HUES48 (cell line): ENCODE data around the gene NKTR.
A peak's percentile ranks its signal among the peaks of the same experiment; 100 is the strongest.

Experiments used
- H3K27ac ChIP-seq: one replicate; pipeline ENCODE4 v1.7.0; 2013; ENCODE audit warnings: low read depth, low read length, inconsistent platforms
- H3K27me3 ChIP-seq: 2 replicates; pipeline ENCODE4 v1.6.1; 2013; ENCODE audit warnings: mild to moderate bottlenecking, low read length; ENCODE audit not compliant: control insufficient read depth, insufficient read depth
- H3K36me3 ChIP-seq: 2 replicates; pipeline ENCODE4 v1.6.1; 2013; ENCODE audit warnings: low read length; ENCODE audit not compliant: control insufficient read depth, insufficient read depth
- H3K4me1 ChIP-seq: 2 replicates; pipeline ENCODE4 v1.6.1; 2013; ENCODE audit warnings: mild to moderate bottlenecking, low read length; ENCODE audit not compliant: control insufficient read depth, insufficient read depth
- H3K4me3 ChIP-seq: 2 replicates; pipeline ENCODE4 v1.5.1; 2013; ENCODE audit warnings: mild to moderate bottlenecking, low read depth, low read length
- H3K9ac ChIP-seq: 2 replicates; pipeline ENCODE4 v1.6.1; 2013; ENCODE audit warnings: mild to moderate bottlenecking, low read depth, low read length, moderate library complexity
- H3K9me3 ChIP-seq: 2 replicates; pipeline ENCODE4 v1.6.1; 2013; ENCODE audit warnings: low read length; ENCODE audit not compliant: control insufficient read depth, insufficient read depth

Gene NKTR

DNA sequence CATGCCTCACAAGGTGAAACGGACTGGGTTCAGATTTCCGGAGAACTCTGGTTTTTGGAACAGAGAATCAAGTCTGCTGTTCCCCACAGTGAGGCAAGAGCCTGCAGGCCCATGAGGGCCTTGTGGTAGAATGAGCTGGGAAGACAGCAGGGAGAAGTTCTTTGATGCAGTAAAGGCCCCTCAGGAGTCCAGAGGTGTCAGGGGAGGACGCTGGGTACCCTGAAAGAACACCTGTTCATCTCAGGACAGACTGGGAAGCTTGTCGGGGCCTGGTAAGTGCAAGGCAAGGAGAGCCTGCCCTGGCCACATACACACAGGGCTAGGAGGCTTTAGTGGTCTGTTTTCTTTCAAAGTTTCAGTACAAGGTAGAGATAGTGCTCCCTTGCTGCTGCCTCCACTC, 49.3 kb downstream of the NKTR start:
- no peak overlapping the region for H3K4me3 ChIP-seq
- H3K36me3 ChIP-seq: peaks cover 43% of the 10 kb centered on the region
- H3K27ac ChIP-seq: no peak overlapping the region
- no peaks in the 10 kb centered on the region for H3K9me3 ChIP-seq
- no peak overlapping the region for H3K9ac ChIP-seq
- H3K27me3 ChIP-seq: no peaks in the 10 kb centered on the region
- H3K4me1 ChIP-seq: peaks cover 44% of the 10 kb centered on the region

DNA sequence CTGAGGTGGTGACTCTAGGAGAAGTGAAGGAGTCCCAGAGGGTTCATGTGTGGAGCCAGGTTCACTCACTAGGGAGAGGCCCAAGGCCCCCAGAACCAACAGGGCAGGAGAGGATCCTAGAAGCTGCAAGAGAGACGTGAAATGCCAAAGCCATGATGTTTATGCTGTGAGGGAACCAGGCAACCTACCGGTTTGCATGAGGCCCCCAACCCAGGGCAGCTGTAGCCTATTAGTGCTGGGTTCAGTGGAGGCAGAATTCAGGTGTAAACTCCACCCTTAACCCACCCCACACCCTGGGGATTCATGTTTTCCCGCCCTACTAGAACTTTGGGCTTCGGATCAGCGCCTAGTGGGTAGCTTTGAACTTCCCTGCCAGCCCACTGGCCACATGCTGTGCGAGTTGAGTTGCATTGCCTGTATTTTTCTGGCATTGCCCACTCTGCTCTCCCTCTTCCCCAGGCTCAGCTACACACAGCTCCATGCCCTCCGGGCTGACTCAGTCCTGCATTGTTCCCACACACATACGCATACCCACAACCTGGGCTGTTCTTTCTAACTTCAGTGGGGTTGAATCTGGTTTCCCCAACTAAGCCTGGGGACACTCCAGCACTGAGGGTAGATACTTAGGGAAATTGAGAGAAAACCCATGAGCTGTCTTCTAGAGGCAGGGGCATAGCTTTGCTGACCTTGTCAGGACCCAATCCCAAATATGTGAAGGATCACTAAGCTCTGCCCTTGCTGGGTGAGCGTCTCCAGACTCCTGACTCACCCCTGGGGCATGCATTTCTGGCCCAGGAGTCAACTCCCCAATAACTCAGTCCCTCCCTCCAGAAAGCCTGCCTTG, 51.0 kb downstream of the NKTR start:
- H3K36me3 ChIP-seq: peaks cover 27% of the 10 kb centered on the region
- H3K27ac ChIP-seq: peak overlapping the region; percentile 78
- no peaks in the 10 kb centered on the region for H3K9me3 ChIP-seq
- H3K4me3 ChIP-seq: no peak overlapping the region
- no peak overlapping the region for H3K9ac ChIP-seq
- H3K27me3 ChIP-seq: no peaks in the 10 kb centered on the region
- peaks cover 54% of the 10 kb centered on the region for H3K4me1 ChIP-seq

DNA sequence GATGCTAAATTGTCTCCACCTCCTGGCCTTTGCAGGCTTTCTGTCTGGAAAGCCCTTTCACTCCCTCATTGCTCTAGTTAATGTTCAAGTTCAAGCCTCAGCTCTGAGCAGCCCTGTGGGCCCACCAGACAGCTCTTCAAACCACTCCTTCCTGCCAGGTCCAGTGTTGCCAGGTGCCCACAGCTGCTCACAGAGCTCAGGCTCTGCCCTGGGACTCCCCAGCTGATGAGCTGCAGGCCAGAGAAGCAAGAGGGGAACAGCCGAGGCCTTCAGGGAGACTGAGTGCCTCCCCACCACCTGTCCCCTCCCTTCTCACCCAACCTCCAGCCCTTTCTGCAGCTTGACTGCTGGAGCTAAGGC, 51.7 kb downstream of the NKTR start:
- H3K9ac ChIP-seq: no peak overlapping the region
- peaks cover 19% of the 10 kb centered on the region for H3K36me3 ChIP-seq
- H3K27ac ChIP-seq: peak overlapping the region; percentile 78
- no peak overlapping the region for H3K4me3 ChIP-seq
- H3K4me1 ChIP-seq: peaks cover 48% of the 10 kb centered on the region
- no peaks in the 10 kb centered on the region for H3K9me3 ChIP-seq
- no peaks in the 10 kb centered on the region for H3K27me3 ChIP-seq

DNA sequence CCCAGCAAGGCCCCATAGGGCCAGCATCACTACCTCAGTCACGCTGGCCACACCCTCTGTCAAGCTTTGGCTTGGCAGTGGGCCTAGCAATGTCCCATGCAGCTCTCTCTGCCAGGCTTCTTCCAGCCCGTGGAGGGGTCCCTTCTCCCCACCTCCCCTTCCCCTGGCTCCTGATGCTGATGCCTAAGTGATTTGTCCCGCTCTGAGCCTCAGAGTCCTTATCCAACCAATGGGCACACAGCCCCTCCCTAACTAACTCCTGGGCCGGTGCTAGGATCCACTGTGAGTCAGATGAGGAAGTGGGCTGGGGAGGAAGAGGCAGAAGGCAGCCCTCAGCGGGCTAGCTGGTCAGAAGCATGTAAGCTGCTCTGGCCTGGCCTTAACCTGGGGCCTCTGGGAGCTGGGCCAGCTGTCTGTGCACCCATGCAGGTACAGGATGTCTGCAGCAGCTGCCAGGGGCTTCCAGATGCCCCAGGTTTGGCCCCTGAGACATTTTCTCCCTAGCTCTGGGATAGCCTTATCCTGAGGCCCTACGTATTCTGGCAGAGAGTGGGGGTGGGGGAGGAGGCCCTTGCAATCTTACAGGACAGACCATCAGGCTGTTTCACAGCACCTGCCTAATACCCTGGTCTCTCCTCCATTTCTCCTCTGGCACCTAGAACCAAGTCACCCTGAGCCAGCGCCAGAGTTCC, 52.3 kb downstream of the NKTR start:
- H3K9ac ChIP-seq: no peak overlapping the region

DNA sequence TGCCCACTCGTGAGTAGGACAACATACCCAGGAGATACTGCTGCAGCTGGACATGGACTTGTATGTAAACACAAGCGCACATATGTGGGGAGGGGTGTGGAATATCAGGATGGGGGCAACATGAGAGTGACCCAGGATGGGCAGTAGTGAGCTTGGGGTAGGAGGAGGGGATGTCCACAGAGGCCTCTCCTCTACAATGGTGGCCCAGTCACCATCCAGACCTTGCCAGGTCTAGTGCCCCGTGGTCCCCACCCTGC, 52.7 kb downstream of the NKTR start:
- Histone ChIP-seq H3K9ac (no peak overlapping the region), H3K4me1 (peaks cover 38% of the 10 kb centered on the region), H3K4me3 (peak overlapping the region; percentile 76), H3K27me3 (no peaks in the 10 kb centered on the region), H3K9me3 (no peaks in the 10 kb centered on the region), H3K27ac (no peak overlapping the region), H3K36me3 (peaks cover 11% of the 10 kb centered on the region)

More for the DNA sequence above, 52.3 kb downstream of the NKTR start:
- no peaks in the 10 kb centered on the region for H3K9me3 ChIP-seq
- H3K27me3 ChIP-seq: no peaks in the 10 kb centered on the region
- no peak overlapping the region for H3K4me3 ChIP-seq
- peaks cover 43% of the 10 kb centered on the region for H3K4me1 ChIP-seq
- H3K27ac ChIP-seq: peak overlapping the region; percentile 78
- H3K36me3 ChIP-seq: peaks cover 14% of the 10 kb centered on the region

DNA sequence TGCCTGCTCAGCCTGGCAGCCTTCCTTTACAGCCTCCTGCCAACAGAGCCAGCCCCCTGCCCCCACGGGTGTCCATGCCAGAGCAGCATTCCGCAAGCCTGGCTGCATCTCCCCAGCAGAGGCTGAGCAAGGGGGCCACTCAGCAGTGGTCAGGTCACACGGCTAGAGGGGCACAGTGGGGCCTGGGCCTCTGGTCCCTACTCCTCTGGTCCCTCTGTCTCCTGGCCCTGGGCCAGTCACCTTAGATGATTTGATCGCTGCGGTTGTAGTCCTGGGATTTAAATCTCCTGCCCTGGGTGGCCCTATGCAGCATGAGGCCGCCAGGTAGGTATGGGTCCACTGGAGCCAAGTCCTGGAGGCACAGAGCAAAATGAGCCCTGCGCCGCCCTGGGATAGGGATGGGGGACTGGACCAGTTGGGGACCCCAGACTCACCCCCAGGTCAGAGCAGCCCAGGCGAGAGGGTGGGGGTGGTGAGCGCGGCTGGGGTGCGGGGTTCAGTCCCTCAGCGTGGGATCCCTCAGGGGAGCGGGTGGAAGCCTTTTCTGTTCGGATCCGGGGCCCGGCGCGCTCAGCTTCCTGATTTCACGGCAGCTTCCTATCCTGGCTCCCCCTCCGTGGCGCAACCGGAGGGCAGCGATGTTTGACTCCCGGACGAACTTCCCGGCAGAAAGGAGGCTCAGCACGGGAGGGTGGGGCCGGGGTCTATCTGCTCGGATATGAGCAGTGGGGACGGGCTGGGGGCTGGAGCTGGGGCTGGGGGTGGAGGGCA, 53.3 kb downstream of the NKTR start, which contains the start of gene ZBTB47:
TSS of gene ZBTB47 (plus strand) at position 138 of the 771 bp plus-strand sequence. CDS start 4,659 bp downstream, outside the sequence.
- H3K36me3 ChIP-seq: peaks cover 8% of the 10 kb centered on the region
- H3K4me1 ChIP-seq: peaks cover 38% of the 10 kb centered on the region
- peak within 1 kb of the TSS; percentile 76 for H3K4me3 ChIP-seq
- H3K9me3 ChIP-seq: no peaks in the 10 kb centered on the region
- H3K27me3 ChIP-seq: no peaks in the 10 kb centered on the region
- peak within 1 kb of the TSS; percentile 50 for H3K9ac ChIP-seq
- H3K27ac ChIP-seq: peak within 1 kb of the TSS; percentile 78

- Histone ChIP-seq H3K9ac (peak overlapping the region; percentile 50), H3K4me3 (peak overlapping the region; percentile 76), H3K9me3 (no peaks in the 10 kb centered on the region), H3K27ac (peak overlapping the region; percentile 52), H3K4me1 (peaks cover 38% of the 10 kb centered on the region), H3K27me3 (no peaks in the 10 kb centered on the region), H3K36me3 (0 out of 2 replicates have a peak, but pooled peaks cover 6% of the 10 kb centered on the region)
Measured at GRCh38 chr3:42654331-42655201, 54.1 kb downstream of the NKTR start.

DNA sequence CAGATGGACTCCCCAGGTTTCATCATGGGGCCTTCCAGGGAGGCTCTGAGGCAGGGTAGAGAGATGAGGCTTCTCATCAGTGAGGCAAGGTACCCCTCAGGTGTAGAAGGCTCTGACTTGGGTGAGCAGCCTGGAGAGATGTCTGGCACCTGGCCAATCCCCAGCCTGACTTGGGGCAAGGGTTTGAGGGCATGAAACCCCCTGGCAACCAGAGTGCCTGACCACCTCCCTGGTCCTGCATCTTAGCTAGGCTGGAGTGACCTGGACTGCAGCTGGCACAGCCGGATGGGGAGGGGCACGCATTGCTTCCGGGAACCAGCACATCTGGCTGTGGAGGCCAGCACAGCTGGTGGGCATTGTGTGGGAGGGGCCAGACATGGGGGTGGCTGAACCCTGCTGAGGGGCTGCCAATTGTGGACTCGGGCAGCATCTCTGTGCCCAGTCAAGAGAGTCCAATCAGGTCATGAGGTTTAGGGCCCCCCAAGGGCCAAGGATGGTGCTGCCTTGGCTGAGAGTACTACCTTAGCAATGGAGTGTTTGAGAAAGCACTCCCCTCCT, 54.9 kb downstream of the NKTR start:
- H3K9me3 ChIP-seq: no peaks in the 10 kb centered on the region
- 0 out of 2 replicates have a peak overlapping the region, but pooled peaks have one; percentile 39 for H3K9ac ChIP-seq
- H3K36me3 ChIP-seq: 0 out of 2 replicates have a peak, but pooled peaks cover 3% of the 10 kb centered on the region
- peaks cover 38% of the 10 kb centered on the region for H3K4me1 ChIP-seq
- H3K27me3 ChIP-seq: no peaks in the 10 kb centered on the region
- H3K27ac ChIP-seq: peak overlapping the region; percentile 5
- peak overlapping the region; percentile 76; the same call in 1 of the 2 replicates for H3K4me3 ChIP-seq

DNA sequence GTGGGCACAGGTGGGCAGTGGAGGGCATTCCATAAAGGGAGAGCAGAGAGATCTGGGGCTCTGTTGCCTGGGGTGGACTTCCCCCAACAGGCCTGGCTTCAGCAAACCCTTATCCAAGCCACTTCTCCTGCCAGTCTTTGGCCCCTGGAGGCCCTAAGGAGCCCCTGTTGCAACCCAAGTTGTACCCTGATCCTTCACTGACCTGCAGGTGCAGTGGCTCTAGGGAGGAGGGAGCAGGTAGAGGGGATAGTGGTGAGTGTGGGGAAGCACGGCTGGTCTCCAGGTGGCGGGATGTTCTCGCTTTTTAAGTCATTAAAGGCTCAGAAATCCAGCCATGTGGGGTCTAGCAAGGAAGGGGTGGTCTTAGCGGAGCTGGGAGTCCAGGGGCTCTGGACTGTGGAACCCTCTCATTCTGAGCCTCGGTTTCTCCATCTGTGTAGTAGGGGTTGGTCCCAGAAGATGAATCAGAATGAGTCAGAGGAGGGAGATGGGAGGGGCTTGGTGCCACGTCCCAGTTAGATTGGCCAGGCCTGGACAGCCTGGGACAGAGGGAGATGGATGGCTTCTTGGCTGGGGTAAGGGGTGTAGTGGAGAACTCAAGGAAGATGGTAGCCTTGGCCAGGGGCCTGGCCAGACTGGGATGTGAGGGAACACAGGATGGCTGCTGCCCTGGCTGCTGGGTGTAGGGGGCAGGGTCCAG, 55.6 kb downstream of the NKTR start:
- Histone ChIP-seq H3K9me3 (no peaks in the 10 kb centered on the region), H3K27ac (no peak overlapping the region), H3K4me1 (peaks cover 36% of the 10 kb centered on the region), H3K36me3 (0 out of 2 replicates have a peak, but pooled peaks cover 3% of the 10 kb centered on the region), H3K27me3 (no peaks in the 10 kb centered on the region), H3K4me3 (no peak overlapping the region), H3K9ac (no peak overlapping the region)
